HG02970 (cell line): ENCODE measurements around the gene TPCN2.
"Not testable (repeated sequence)": the region's sequence is repeated elsewhere in the genome, so short reads cannot be mapped to it uniquely, and the experiment has no call there.

ENCODE experiments used
- ATAC-seq: cut with Tn5 transposase; IDR thresholded peaks from one replicate; pipeline ENCODE4 v1.9.1; 2021; ENCODE audit warnings: mild to moderate bottlenecking, moderate library complexity, moderate number of reproducible peaks; ENCODE audit not compliant: unreplicated experiment, low FRiP score

The TPCN2 gene

DNA sequence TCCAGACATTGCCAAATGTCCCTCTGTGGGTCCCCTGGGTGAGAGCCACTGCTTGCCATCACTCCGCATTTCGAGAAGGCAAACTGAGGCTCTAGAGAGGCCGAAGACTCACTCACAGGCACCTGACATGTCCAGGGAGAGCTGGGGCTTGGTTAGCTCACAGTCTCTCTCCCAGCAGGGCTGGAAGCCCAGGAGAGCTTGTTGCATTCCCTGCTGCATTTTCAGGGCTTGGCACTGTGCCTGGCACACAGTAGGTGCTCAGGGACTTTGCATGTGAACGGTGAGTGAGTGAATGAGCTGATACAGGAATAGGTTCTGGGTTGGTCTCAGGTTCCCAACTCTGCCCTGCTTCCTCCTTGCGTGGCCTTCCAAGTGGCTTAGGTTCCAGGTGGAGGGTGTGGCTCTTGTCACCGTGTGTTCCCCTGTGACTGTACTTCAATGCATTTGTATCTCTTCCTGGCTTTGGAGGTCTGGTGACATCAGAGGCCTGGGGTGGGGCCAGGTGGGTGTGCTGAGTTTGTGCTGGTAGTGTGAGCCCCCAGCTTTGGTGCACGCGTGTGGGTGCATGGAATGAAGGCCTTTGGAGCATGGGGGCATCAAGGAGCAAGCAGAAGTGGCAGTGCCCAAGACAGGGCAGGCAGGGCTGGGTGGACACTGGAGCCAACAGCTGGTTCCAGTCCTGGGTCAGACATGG lies 88.6 kb downstream of the TPCN2 start:
- ATAC-seq = no peak

DNA sequence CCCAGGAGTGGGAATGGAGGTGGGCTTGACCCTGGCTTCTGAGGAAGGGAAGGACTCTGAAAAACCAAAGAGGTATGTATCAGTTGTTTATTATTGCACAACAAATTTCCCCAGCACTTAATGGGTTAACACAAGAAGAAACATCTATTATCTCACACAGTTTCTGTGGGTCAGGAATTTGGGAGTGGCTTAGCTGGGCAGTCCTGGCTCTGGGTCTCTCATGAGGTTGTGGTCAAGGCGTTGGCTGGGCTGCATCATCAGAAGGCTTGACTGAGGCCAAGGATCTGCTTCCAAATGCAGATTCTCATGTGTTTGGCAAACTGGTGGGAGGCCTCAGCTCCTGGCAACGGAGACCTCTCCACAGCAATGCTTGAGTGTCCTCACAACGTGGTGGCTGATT lies 89.5 kb downstream of the TPCN2 start:
- no peak for ATAC-seq

DNA sequence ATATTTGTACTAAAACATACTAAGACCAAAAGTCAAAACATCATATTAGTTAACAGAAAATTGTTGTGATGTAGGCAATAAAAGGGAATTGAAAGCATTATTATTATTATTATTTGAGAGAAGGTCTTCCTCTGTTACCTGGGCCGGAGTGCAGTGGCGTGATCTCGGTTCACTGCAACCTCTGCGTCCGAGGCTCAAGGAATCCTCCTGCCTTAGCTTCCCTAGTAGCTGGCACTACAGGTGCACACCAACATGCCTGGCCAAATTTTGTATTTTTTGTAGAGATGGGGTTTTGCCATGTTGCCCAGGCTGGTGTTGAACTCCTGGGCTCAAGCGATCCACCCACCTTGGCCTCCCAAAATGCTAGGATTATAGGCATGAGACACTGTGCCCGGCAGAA lies 91.4 kb downstream of the TPCN2 start:
- ATAC-seq = not testable (repeated sequence)

DNA sequence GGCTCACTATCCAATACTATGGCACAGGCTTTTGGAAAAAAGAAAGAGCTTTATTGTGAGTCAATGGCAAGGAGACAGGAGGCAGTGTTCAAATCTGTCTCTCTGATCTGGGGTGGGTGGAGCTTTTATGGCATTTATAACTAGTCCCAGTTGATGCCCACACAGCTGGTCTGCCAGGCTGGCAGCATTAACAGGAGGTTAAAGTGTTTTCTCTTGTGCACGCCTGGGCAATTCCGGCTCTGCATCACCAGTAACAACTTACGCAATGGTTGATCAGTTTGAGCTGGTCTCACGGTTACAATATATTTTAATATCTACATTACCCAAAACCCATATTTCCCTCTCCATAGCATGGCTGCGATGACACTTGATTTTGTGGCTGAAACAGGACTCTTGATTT lies 91.9 kb downstream of the TPCN2 start:
- no peak for ATAC-seq

DNA sequence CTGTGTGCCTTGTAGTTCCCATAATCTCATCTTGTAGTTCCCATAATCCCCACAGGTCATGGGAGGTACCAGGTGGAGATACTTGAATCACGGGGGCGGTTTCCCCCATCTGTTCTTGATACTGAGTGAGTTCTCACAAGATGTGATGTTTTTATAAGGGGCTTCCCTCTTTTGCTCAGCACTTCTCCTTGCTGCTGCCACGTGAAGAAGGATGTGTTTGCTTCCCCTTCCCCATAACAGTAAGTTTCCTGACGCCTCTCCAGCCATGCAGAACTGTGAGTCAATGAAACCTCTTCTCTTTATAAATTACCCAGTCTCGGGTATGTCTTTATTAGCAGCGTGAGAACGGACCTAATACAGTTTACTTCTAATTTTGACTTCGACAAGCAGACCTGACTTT lies 93.0 kb downstream of the TPCN2 start:
- no peak for ATAC-seq

DNA sequence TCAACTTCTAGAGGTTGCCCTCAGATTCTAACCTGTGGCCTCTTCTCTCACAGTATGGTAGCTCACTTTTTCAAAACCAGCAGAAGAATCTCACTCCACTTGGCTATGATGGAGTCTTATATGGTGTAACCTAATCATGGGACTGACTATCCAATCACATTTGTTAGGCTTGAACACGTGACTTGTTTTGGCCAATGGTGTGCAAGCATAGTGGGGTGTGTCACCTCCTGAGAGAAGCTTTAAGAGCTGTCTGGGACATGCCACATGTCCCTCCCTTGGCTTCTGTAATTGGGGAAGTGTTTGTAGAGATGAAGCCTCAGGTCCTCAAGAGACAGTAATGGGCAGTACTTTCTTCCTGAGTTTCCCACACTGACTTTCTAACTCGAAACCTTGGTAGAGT lies 94.2 kb downstream of the TPCN2 start:
- ATAC-seq = no peak

DNA sequence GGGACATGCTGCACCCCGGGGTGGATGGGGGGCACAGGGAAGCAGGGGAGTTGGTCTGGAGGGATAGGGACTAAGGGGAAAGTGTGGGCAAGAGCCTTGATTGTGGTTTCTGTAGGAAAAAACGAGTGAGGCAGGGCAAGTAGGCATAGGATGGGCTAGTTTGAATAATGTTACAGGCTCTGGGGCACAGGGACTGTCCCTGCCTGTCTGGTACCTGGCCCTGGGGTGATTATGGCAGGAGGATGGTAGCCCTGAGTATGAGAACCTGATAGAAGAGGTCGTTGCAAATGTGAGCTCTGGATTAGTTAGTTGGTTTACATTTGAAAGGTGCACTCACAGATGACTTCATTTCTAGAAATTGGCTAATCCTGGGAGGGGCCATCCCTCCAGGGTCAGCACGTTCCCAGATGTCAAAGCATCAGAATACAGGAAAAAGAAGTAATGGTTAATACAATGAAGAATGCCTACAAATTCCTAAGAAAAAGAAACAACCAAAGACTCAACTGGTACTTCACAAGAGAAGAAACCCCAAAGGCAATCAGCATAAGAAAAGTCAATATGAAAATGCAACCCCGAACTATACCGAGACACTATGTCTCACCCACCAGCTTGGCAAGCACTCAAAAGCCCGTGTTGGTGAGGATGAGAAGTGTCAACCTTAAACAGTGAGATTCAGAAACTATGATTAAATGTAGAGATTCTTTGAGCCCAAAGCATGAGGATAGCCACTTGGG lies 95.8 kb downstream of the TPCN2 start:
- no peak for ATAC-seq

DNA sequence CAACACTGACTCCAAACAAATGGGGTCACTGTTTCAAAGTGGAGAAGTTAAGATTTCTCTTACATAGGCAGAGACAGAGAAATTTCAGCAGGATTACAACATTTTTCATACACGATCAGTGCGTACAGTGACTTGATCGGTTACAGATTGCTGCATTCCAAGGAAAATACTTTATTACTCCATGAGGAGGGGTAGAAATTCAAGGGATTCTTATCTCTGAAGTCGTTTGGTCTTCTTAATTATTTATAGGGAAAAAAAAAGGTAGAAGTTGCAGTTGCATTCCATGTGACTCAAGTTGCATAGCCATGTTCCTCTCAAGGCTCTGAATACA lies 96.3 kb downstream of the TPCN2 start:
- ATAC-seq = no peak

DNA sequence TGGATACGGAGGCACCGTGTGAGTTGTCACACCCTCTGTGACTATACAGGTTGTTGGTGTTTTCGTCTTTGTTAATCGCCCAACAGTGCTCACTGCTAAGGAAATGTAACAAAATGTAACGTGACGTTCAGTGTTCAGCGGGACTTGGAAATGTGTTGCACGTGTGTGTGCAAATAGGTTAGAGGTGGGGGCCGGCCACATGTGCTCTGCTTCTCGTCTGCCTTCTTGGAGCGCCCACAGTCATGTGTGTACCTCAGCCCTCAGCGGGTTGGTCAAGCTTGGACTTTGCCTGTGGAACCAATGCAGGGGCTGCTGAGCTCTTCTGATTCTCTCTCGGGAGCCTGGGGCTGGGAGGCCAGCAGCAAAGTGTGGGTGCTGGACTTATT lies 99.6 kb downstream of the TPCN2 start:
- no peak for ATAC-seq

DNA sequence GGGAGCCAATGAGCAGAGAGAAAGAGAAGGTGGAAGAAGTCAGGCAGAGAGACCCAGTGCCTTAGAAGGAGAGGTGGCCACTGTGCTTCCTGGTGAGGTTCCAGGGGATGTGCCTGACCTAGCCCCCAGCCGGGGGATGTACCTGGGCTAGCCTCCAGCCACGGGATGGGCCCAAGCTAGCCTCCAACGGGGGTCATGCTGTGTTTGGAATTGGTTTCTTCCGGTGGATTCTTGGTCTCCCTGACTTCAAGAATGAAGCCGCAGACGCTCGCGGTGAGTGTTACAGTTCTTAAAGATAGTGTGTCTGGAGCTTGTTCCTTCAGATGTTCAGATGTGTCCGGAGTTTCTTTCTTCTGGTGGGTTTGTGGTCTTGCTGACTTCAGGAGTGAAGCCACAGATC lies 100.1 kb downstream of the TPCN2 start:
- ATAC-seq = no peak

DNA sequence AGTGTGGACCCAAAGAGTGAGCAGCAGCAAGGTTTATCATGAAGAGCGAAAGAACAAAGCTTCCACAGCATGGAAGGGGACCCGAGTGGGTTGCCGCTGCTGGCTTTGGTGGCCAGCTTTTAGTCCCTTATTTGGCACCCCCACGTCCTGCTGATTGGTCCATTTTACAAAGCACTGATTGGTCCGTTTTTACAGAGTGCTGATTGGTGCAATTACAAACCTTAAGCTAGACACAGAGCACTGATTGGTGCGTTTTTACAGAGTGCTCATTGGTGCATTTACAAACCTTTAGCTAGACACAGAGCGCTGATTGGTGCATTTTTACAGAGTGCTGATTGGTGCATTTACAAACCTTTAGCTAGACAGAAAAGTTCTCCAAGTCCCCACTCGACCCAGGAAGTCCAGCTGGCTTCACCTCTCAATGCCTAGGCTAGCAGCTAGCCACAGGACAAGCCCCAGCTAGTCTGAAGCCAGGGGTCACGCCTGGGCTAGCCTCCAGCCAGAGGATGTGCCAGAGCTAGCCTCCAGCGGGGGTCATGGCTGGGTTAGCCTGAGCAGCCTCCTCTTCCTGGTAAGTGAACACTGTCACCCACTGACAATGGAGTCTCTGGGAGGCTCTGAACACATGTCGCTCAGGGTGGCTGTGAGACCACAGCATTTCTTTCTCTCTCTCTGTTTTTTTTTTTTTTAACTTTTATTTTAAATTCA lies 100.8 kb downstream of the TPCN2 start:
- not testable (repeated sequence) for ATAC-seq

DNA sequence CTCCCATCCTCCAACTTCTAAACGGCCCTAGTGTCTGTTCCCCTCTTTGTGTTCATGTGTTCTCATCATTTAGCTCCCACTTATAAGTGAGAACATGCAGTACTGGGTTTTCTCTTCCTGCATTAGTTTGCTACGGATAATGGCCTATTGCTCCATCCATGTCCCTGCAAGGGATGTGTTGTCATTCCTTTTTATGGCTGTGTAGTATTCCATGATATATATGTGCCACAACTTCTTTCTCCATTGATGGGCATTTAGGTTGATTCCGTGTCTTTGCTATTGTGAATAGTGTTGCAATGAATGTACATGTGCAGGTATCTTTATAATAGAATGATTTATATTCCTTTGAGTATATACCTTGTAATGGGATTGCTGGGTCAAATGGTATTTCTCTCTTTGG lies 101.4 kb downstream of the TPCN2 start:
- no peak for ATAC-seq

DNA sequence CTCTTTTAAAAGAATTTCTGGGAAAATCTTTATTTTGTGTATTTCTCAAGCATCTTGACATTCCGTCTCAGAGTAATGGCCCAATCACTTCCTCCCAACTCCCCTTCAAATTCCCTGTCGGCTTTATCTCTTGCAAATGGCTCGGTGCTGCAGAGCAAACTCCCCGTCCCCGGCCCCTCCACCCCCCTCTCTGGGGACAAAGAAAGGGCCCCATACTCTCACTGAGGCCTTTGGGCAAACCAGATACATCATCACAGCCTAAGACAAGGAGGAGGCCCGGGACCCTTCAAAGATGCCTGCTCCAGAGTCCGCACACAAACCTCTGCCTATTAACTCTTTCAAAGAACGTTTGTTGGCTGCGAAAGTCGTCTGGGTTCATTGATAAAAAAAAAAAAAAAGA lies 103.1 kb downstream of the TPCN2 start:
- ATAC-seq = no peak

DNA sequence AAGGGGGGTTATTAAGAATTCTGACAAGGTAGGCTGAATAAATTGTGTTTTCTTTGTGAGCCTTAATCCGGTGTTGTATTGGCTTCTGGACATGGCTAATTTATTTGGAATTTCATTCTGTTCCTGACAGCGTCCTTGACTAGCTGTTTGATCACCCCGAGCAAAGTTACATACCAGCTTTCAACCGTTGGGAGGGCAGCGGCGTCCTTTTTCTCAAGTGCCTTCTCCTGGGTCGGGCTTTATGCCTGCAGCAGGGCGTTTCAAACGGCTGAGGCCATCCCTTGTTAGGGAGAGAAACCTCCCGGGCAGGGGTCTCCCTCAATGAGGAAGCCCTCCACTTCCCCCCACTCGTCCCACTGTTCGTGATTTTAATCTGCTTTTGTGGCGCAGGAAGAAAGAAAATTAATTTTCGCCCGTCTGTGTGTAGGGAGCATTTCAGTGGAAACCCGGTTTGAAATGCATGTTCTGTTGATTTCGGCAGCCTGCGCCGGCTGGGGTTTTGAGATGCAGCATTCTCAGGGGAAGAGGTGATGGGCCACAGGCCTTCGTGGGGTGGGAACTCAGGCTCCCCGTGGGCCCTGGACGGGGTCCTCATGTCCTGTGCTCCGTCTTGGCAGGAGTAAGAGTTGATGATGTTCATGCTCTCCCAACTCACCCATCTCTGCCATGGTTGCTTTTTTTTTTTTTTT lies 104.1 kb downstream of the TPCN2 start:
- no peak for ATAC-seq

DNA sequence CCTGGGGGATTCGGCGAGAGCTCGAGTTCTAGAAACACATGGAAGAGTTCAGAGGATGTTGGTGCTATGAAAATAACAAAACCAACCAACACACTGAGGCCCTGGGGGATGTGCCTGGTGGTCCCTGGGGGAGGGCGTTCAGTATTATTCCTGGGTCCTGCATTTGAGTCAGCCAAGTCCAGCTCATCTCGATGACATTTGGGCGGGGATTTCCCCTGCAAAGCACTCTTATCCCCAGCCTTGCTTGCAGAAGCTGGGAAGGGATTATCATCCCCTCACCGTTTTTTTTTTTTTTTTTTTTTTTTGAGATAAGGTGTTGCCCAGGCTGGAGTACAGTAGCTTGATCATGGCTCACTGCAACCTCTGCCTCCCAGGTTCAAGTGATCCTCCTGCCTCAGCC lies 104.9 kb downstream of the TPCN2 start:
- no peak for ATAC-seq

DNA sequence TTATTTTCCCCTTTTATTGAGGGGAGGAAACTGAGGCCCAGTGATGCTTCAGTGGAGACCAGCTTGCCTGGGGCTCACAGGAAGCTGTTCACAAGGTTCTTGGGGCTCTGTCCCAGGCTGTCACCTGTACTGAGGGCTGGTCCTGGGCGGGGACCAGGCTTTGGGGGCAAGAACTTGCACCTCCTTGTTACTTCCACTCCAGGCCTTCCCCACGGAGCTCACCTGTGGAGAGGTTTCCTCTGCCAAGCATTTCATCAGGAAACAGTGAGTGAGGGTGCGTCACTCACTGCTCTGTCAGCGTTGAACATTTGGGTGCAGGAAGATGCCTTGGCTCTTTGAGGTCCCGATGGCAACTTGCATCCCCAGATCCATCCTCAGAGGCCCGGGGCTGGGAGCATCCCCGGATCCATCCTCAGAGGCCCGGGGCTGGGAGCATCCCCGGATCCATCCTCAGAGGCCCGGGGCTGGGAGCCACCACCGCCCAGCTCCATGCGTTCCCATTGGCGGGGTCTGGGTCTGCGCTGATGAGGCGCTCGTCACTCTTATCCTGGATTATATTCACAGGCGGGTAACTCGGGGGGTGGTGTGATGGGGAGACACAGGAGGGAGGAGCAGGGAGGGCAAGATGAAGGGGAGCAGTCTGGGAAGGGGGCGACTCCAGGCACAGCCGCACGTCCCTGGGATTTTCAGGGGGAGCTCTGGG lies 105.6 kb downstream of the TPCN2 start:
- ATAC-seq = no peak

DNA sequence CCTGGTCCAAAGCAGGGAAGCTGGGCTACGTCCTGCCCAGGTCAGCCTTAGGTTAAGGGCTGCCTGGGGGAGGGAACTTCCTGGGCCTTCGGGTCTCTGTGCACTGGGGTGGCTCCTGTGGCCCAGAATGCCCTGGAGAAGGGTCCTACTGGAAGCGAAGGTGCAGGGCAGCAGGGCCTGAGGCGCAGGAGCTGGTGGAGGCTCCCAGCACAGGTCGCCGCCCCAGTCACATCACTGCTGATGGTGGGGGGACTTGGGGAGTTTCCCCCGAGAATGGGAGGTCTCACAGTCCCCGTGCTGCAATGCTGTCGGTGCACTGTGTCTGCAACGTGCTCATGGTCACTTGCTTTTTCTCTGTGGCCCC lies 106.2 kb downstream of the TPCN2 start:
- ATAC-seq = no peak

DNA sequence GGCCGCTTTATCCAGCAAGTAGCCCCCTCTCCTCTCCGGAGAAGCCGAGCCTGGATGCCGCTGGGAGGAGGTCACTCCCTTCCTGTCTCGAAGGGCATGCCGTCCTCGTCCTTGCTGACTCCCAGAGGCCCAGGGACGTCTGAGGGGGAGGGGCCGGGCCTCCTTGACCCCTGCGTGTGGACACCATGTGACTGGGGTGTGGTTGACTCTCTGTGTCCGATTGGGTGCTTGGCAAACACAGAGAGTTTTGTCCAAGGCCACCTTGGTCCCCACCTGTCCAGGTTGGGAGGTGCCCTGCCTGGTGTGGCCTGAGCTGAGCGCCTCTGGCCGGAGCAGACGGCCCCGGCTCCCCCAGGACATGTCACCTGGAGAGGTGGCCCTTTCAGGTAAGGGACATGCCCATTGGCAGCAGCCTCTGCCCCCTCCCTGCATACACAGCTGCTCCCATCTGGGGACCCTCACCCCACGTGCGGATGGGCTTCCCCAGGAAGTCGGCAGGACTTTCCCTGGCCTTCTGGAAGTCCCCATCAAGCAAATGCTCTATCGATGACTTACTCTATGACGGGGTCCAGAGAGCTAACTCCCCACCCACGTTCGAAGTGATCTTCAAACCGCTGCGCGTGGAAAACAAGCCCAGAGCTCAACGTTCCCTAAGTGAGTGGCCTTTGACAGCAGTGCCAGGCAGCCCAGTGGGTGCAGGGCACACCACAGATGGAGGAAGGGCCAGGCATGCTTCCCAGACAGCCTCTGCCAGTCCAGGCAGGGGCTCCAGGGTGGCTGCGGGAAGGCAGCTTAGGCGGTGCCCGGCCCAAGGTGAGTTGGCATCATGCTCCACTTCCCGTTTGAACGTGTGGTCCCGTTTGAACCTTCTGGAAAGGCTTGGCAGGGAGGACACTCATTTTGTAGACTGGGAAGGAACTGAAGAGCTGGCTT lies 106.8 kb downstream of the TPCN2 start, which contains the start of gene SMIM38:
Gene SMIM38 (plus strand): TSS at position 634 of the 933 bp plus-strand sequence. CDS start 1,912 bp downstream, outside the sequence.
- ATAC-seq = no peak

DNA sequence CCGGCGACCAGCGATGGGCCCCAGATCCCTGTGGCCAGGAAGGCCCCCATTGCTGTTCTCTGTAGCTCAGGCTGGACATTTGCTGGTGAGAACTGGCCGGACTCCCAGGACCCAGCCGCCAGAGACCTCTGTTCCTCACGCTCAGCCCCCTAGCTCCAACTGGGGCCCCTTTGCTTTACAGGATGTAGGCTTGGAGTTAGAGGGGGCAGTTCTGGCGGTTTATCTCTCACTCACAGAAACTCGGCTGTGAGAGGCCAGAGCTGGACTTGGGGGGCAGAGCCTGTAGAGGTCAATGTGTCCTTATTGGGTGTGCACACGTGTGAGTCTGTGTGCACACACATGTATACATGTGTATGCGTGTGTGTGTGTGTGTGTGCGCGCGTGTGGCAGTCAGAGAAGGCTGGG lies 107.5 kb downstream of the TPCN2 start:
- ATAC-seq = no peak
